Uterus (tissue), 2 donors: ENCODE results near the gene SLC39A3.

Experiments
- CTCF ChIP-seq, 4 experiments: fragments of 200-600 bp in 2 of 4; fragments of 450-650 bp in 2 of 4; sonication (generic) in 2 of 4; IDR thresholded peaks; one replicate each; pipeline ENCODE4 v1.5.1; 2016 to 2019; ENCODE audit warnings: antibody characterized with exemption in 4 of 4, mild to moderate bottlenecking in 2 of 4, moderate library complexity in 1 of 4
- POLR2A ChIP-seq, 2 donors: fragments of 450-650 bp; IDR thresholded peaks; one replicate each; pipeline ENCODE4 v1.6.1; 2016; ENCODE audit warnings: antibody characterized with exemption in 2 of 2, mild to moderate bottlenecking in 1 of 2, moderate library complexity in 1 of 2

GRCh38 chr19:2706251-2706650 is 33.6 kb downstream of the SLC39A3 start:
- no peak for TF ChIP-seq POLR2A (IDR thresholded peaks at IDR 0.05)
- no peak for TF ChIP-seq CTCF (IDR thresholded peaks at IDR 0.05)
